H1 (cell line): ENCODE data around the gene FAM53B. TPM values are rescaled to one million over a fixed set of nuclear protein-coding genes. Genes with fewer than 3 reads are reported as not detected.

Source experiments
- CHD2 ChIP-seq: IDR thresholded peaks from 2 replicates; pipeline ENCODE4 v1.6.1; 2012; ENCODE audit warnings: low read length, improper control_type of control experiment
- E2F6 ChIP-seq: IDR thresholded peaks from 2 replicates; pipeline ENCODE4 v1.6.1; 2012; ENCODE audit warnings: inconsistent platforms
- EGR1 ChIP-seq: IDR thresholded peaks from 2 replicates; pipeline ENCODE4 v1.6.1; 2011; ENCODE audit warnings: low read depth, low read length, borderline replicate concordance
- SAP30 ChIP-seq: fragments of 300-600 bp; sonication (generic); IDR thresholded peaks from 2 replicates; pipeline ENCODE4 v1.7.1; 2012; ENCODE audit warnings: low read length, moderate library complexity, mild to moderate bottlenecking, inconsistent platforms; ENCODE audit not compliant: insufficient read depth, insufficient replicate concordance
- SIRT6 ChIP-seq: IDR thresholded peaks from one replicate; pipeline ENCODE4 v1.7.1; 2012; ENCODE audit warnings: low read length, inconsistent platforms
- TAF1 ChIP-seq: IDR thresholded peaks from 2 replicates; pipeline ENCODE4 v1.6.1; 2011; ENCODE audit warnings: mild to moderate bottlenecking, low read depth, low read length
- polyA plus RNA-seq, 7 experiments: library from polyadenylated mRNA; depleted of rRNA in 3 of 7; stranded (reverse) in 5 of 7; unstranded in 2 of 7; fragments of >200 nt in 5 of 7; fragments of 200-250 nt in 2 of 7; gene quantifications; 1 replicate in 5 of 7; 2 replicates in 1 of 7; 4 replicates in 1 of 7; pipeline versions ENCODE4 v1.2.1 to v1.2.3, GENCODE V29; 2011 to 2013; ENCODE audit warnings: missing spikeins in 2 of 7, mixed read lengths in 2 of 7
- total RNA-seq: library from RNA; stranded (reverse); fragmentation: NEBNext Ultra II Directional; extraction: Animal tissue kit (Norgen Biotek cat#: 25700); gene quantifications from 2 replicates; pipeline ENCODE4 v1.2.1, GENCODE V29; 2021

Gene FAM53B
- total and polyA plus RNA-seq, 2 of the 8 experiments (the other 6 are each of a cell fraction or from before 2014, with no cell fraction given): 5.3 to 14.4 TPM

DNA sequence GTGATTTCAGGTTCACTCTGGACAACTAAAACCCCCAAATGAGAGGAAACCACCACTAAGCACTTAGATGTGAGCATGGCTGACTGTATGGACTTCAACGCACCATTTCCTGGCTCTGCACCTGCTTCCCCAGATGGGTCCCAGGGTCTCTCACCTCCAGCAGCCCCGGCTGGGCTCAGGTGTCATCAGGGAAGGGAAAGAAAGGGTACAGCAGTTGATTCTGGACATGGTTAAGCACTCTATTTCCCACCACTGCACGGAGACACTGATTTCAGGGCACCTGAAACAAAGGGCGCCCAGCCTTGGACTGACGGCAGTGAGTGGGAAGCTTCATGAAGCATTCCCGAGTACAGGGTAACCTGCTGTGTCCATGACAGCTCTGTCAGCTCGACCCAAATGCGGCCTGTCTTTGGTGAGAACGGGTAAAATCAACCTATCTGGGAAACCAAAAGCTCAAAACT, 19.0 kb downstream of the FAM53B start (continued):
- TF ChIP-seq E2F6: no peak
- TF ChIP-seq CHD2: no peak
- no peak for TF ChIP-seq SIRT6
- no peak for TF ChIP-seq SAP30
- no peak for TF ChIP-seq TAF1
- no peak for TF ChIP-seq EGR1
